ENCODE measurements around the gene VSTM4.

Gene VSTM4

GRCh38 chr10:48993627-48994026 lies 121.7 kb downstream of the VSTM4 start:
- no peak overlapping the region for H3K4me3 ChIP-seq (ENCODE audit: low read depth, low read length)
- DNase-seq (ENCODE audit: low read depth) = no peak

- no peak for DNase-seq (ENCODE audit: low read depth)
Measured at GRCh38 chr10:48990226-48990625, 125.1 kb downstream of the VSTM4 start.

GRCh38 chr10:48985621-48986158 lies 129.6 kb downstream of the VSTM4 start:
- DNase-seq (ENCODE audit: low read depth) = no peak
- H3K4me3 ChIP-seq (ENCODE audit: low read depth, low read length) = no peak overlapping the region

More at GRCh38 chr10:48990226-48990625, 125.1 kb downstream of the VSTM4 start:
- no peak overlapping the region for H3K4me3 ChIP-seq (ENCODE audit: low read depth, low read length)

GRCh38 chr10:48983648-48984351 lies 131.5 kb downstream of the VSTM4 start:
- no peak overlapping the region for H3K4me3 ChIP-seq (ENCODE audit: low read depth, low read length)
- no peak for DNase-seq (ENCODE audit: low read depth)

- DNase-seq (ENCODE audit: low read depth) = no peak
Measured at GRCh38 chr10:48982584-48982983, 132.7 kb downstream of the VSTM4 start.

GRCh38 chr10:48981310-48981907 lies 133.9 kb downstream of the VSTM4 start:
- no peak for DNase-seq (ENCODE audit: low read depth)
- H3K4me3 ChIP-seq (ENCODE audit: low read depth, low read length) = no peak overlapping the region

More at GRCh38 chr10:48982584-48982983, 132.7 kb downstream of the VSTM4 start:
- no peak overlapping the region for H3K4me3 ChIP-seq (ENCODE audit: low read depth, low read length)

- no peak for DNase-seq (ENCODE audit: low read depth)
- H3K4me3 ChIP-seq (ENCODE audit: low read depth, low read length) = no peak overlapping the region
Measured at GRCh38 chr10:48978318-48978717, 137.0 kb downstream of the VSTM4 start.

GRCh38 chr10:48976196-48976595 lies 139.1 kb downstream of the VSTM4 start:
- H3K4me3 ChIP-seq (ENCODE audit: low read depth, low read length) = no peak overlapping the region
- no peak for DNase-seq (ENCODE audit: low read depth)

- no peak overlapping the region for H3K4me3 ChIP-seq (ENCODE audit: low read depth, low read length)
- DNase-seq (ENCODE audit: low read depth) = no peak
Measured at GRCh38 chr10:48974510-48975156, 140.7 kb downstream of the VSTM4 start.

- DNase-seq (ENCODE audit: low read depth) = no peak
- no peak overlapping the region for H3K4me3 ChIP-seq (ENCODE audit: low read depth, low read length)
Measured at GRCh38 chr10:48973065-48973464, 142.3 kb downstream of the VSTM4 start.

GRCh38 chr10:48970654-48971053 lies 144.7 kb downstream of the VSTM4 start:
- H3K4me3 ChIP-seq (ENCODE audit: low read depth, low read length) = no peak overlapping the region
- DNase-seq (ENCODE audit: low read depth) = no peak

GRCh38 chr10:48970046-48970445 lies 145.3 kb downstream of the VSTM4 start:
- no peak for DNase-seq (ENCODE audit: low read depth)
- no peak overlapping the region for H3K4me3 ChIP-seq (ENCODE audit: low read depth, low read length)

GRCh38 chr10:48968036-48968435 lies 147.3 kb downstream of the VSTM4 start:
- no peak for DNase-seq (ENCODE audit: low read depth)
- no peak overlapping the region for H3K4me3 ChIP-seq (ENCODE audit: low read depth, low read length)

- no peak overlapping the region for H3K4me3 ChIP-seq (ENCODE audit: low read depth, low read length)
- no peak for DNase-seq (ENCODE audit: low read depth)
Measured at GRCh38 chr10:48965460-48965859, 149.9 kb downstream of the VSTM4 start.

All from skeletal muscle cell (primary cell).